GM12878 (cell line): ENCODE results near the gene C16orf82. TPM values are rescaled to one million over a fixed set of nuclear protein-coding genes. Genes with fewer than 3 reads are reported as not detected.

Experiments used
- ATAC-seq: fragments of 200-7000 bp; cut with Tn5 transposase; 3 replicates; pipeline ENCODE4 v1.9.1; 2020; ENCODE audit warnings: mild to moderate bottlenecking, moderate library complexity
- BruUV-seq: library from RNA; stranded (reverse); fragments of 400-500 nt; replicated peaks from 2 replicates; lab custom pipeline; 2021; lab: Mats Ljungman, UMichigan
- CTCF ChIA-PET: fragments of 300-600 bp; sonication (Branson Sonifier 250); formaldehyde crosslinking; extraction: SDS; loops from one replicate; lab custom pipeline; 2021; ENCODE audit warnings: inconsistent platforms; lab: Yijun Ruan, JAX
- POLR2A ChIA-PET: fragments of 350-600 bp; formaldehyde crosslinking; extraction: SDS; loops from one replicate; lab custom pipeline; 2021; ENCODE audit warnings: inconsistent platforms; lab: Charles Lee
- RAD21 ChIA-PET: fragments of 300-600 bp; sonication (Branson Sonifier 250); formaldehyde crosslinking; loops from one replicate; lab custom pipeline; 2023; ENCODE audit warnings: antibody characterized with exemption; ENCODE audit not compliant: unreplicated experiment; lab: Charles Lee
- SMC1A ChIA-PET: fragments of 300-600 bp; sonication (Branson Sonifier 250); formaldehyde crosslinking; loops from one replicate; lab custom pipeline; 2023; ENCODE audit not compliant: unreplicated experiment, uncharacterized antibody; lab: Charles Lee
- DNase-seq: peaks from one replicate; pipeline ENCODE4 v3.0.0-alpha.2; 2011; ENCODE audit warnings: low read depth, low spot score
- FAIRE-seq: peaks from 3 replicates; lab custom pipeline; 2011; peaks lifted over from hg19 to GRCh38; lab: Jason Lieb, UNC
- H2AFZ ChIP-seq: 2 replicates; pipeline ENCODE4 v1.6.0; 2011; ENCODE audit warnings: low read depth, low read length, control low read depth; ENCODE audit not compliant: control insufficient read depth
- H3K27ac ChIP-seq: 2 replicates; pipeline ENCODE4 v1.5.1; 2011; ENCODE audit warnings: control low read depth; ENCODE audit not compliant: control insufficient read depth, insufficient read depth
- H3K27me3 ChIP-seq, 2 experiments: replicated peaks in 1 of 2; 2 replicates each; pipeline versions ENCODE4 v1.6.0 to v1.6.1; 2011; ENCODE audit warnings: low read length in 1 of 2; ENCODE audit not compliant: control insufficient read depth in 2 of 2, insufficient read depth in 2 of 2
- H3K36me3 ChIP-seq, 2 experiments: 2 replicates each; pipeline ENCODE4 v1.5.1; 2011; ENCODE audit warnings: low read length in 1 of 2; ENCODE audit not compliant: control insufficient read depth in 2 of 2, insufficient read depth in 2 of 2
- H3K4me1 ChIP-seq: 2 replicates; pipeline ENCODE4 v1.6.1; 2011; ENCODE audit warnings: mild to moderate bottlenecking, low read length, moderate library complexity, mixed read lengths; ENCODE audit not compliant: control insufficient read depth, insufficient read depth
- H3K4me2 ChIP-seq: 2 replicates; pipeline ENCODE4 v1.6.0; 2011; ENCODE audit warnings: control low read depth; ENCODE audit not compliant: control insufficient read depth, insufficient read depth
- H3K4me3 ChIP-seq: fragments of 200-600 bp; sonication (generic); 2 replicates; pipeline ENCODE4 v1.5.1; 2016
- H3K79me2 ChIP-seq: 2 replicates; pipeline ENCODE4 v1.6.0; 2011; ENCODE audit warnings: low read length; ENCODE audit not compliant: control insufficient read depth, insufficient read depth
- H3K9ac ChIP-seq: 2 replicates; pipeline ENCODE4 v1.8.0; 2011; ENCODE audit warnings: low read length, control low read depth, mixed read lengths; ENCODE audit not compliant: control insufficient read depth, insufficient read depth
- H3K9me3 ChIP-seq: replicated peaks from 3 replicates; pipeline ENCODE4 v1.5.1; 2011; ENCODE audit warnings: mild to moderate bottlenecking, low read length; ENCODE audit not compliant: control insufficient read depth, insufficient read depth
- H4K20me1 ChIP-seq: 2 replicates; pipeline ENCODE4 v1.6.0; 2011; ENCODE audit not compliant: control insufficient read depth, insufficient read depth
- CBX5 ChIP-seq: sonication (generic); IDR thresholded peaks from 2 replicates; pipeline ENCODE4 v1.6.1; 2016; ENCODE audit warnings: low read depth, moderate library complexity, mild to moderate bottlenecking, inconsistent platforms
- CREM ChIP-seq: IDR thresholded peaks from 2 replicates; pipeline ENCODE4 v1.6.1; 2014; ENCODE audit warnings: antibody characterized with exemption, low read depth
- E4F1 ChIP-seq: fragments of 450-650 bp; IDR thresholded peaks from 2 replicates; pipeline ENCODE4 v1.6.1; 2018; ENCODE audit warnings: borderline replicate concordance, mild to moderate bottlenecking; ENCODE audit not compliant: partially characterized antibody
- EED ChIP-seq: sonication (generic); IDR thresholded peaks from 2 replicates; pipeline ENCODE4 v1.6.1; 2016; ENCODE audit warnings: antibody characterized with exemption, low read depth
- HDAC6 ChIP-seq: fragments of 200-600 bp; sonication (generic); IDR thresholded peaks from one replicate; pipeline ENCODE4 v1.8.0; 2017; ENCODE audit warnings: antibody characterized with exemption; ENCODE audit not compliant: unreplicated experiment
- IKZF2 ChIP-seq, 2 experiments: fragments of 450-650 bp; IDR thresholded peaks; 2 replicates each; pipeline ENCODE4 v1.6.1; 2017; ENCODE audit warnings: mild to moderate bottlenecking in 2 of 2, moderate library complexity in 2 of 2
- LARP7 ChIP-seq: fragments of 450-650 bp; IDR thresholded peaks from 2 replicates; pipeline ENCODE4 v1.6.1; 2017; ENCODE audit warnings: mild to moderate bottlenecking
- NFXL1 ChIP-seq: fragments of 450-650 bp; IDR thresholded peaks from 2 replicates; pipeline ENCODE4 v1.6.1; 2017; ENCODE audit warnings: antibody characterized with exemption, mild to moderate bottlenecking, borderline replicate concordance
- NR2C2 ChIP-seq: IDR thresholded peaks from 2 replicates; pipeline ENCODE4 v1.6.1; 2011; ENCODE audit warnings: borderline replicate concordance, low read depth; ENCODE audit not compliant: control insufficient read depth, insufficient read length
- RB1 ChIP-seq: fragments of 450-650 bp; formaldehyde crosslinking; IDR thresholded peaks from 2 replicates; pipeline ENCODE4 v1.6.1; 2017; ENCODE audit warnings: mild to moderate bottlenecking, borderline replicate concordance
- RCOR1 ChIP-seq: conservative IDR thresholded peaks from 2 replicates; pipeline ENCODE4 v1.6.1; 2012; ENCODE audit warnings: low read depth, low read length, improper control_type of control experiment
- SPI1 ChIP-seq: IDR thresholded peaks from 2 replicates; pipeline ENCODE4 v1.6.1; 2011; ENCODE audit warnings: low read depth, mild to moderate bottlenecking, low read length, moderate library complexity, borderline replicate concordance; ENCODE audit not compliant: insufficient read depth
- USF1 ChIP-seq: IDR thresholded peaks from 2 replicates; pipeline ENCODE4 v1.6.1; 2011; ENCODE audit warnings: borderline replicate concordance, low read depth, mild to moderate bottlenecking, moderate library complexity, mixed read lengths, low read length; ENCODE audit not compliant: insufficient read depth; ENCODE audit errors: extremely low read length
- ZBTB33 ChIP-seq: fragments of 450-650 bp; IDR thresholded peaks from 2 replicates; pipeline ENCODE4 v1.6.1; 2017; ENCODE audit warnings: mild to moderate bottlenecking
- whole genome bisulfite sequencing: methylation state at CpG from one replicate; pipeline ENCODE4 v1.1.6; 2016; ENCODE audit warnings: low lambda C conversion rate; ENCODE audit not compliant: insufficient replicate concordance, insufficient coverage; ENCODE audit errors: missing lambda C conversion rate; 5-methylcytosine and 5-hydroxymethylcytosine counted together
- in situ Hi-C: fragments of 300-500 bp; cut with MboI; formaldehyde crosslinking; loops from 9 replicates; pipeline ENCODE4 v1.14.3; 2018; ENCODE audit warnings: mixed read lengths
- intact Hi-C: fragments of 100-400 bp; cut with micrococcal nuclease; formaldehyde crosslinking; loops from one replicate; pipeline ENCODE4 v1.14.2; 2022; ENCODE audit not compliant: unreplicated experiment
- polyA plus RNA-seq, 11 experiments: library from polyadenylated mRNA; depleted of rRNA in 4 of 11; unstranded in 6 of 11; stranded (reverse) in 5 of 11; fragments of >200 nt; fragmentation: Nextera tagmentation in 4 of 11; fragmentation: Illumina TruSeq in 1 of 11; extraction: Ambion mirVana in 4 of 11; extraction: Trizol in 1 of 11; gene quantifications; 1 replicate in 1 of 11; 2 replicates in 10 of 11; pipeline versions ENCODE4 v1.2.1 to v1.2.3, GENCODE V29; 2011 to 2016; ENCODE audit warnings: inconsistent platforms in 2 of 11, missing spikeins in 2 of 11, low read depth in 1 of 11
- total RNA-seq, 4 experiments: library from RNA; depleted of rRNA in 3 of 4; stranded (reverse); fragments of >200 nt in 3 of 4; fragmentation: Illumina TruSeq in 1 of 4; extraction: Trizol in 1 of 4; gene quantifications; 2 replicates each; pipeline versions ENCODE4 v1.2.1 to v1.2.3, GENCODE V29; 2013 to 2021

C16orf82 gene
- total and polyA plus RNA-seq, 10 of the 15 experiments (the other 5 are each of a cell fraction or from before 2014, with no cell fraction given), result not detected

- CTCF ChIA-PET, result no interaction called here
- Histone ChIP-seq H2AFZ (no peak overlapping the region), H3K36me3 (no peaks in the 10 kb centered on the region), H3K4me1 (no peaks in the 10 kb centered on the region), H3K4me3 (no peak overlapping the region), H4K20me1 (no peaks in the 10 kb centered on the region), H3K4me2 (no peak overlapping the region), H3K9ac (no peak overlapping the region), H3K27me3 (no peaks in the 10 kb centered on the region), H3K79me2 (no peaks in the 10 kb centered on the region), H3K27ac (no peak overlapping the region), H3K9me3 (no peaks in the 10 kb centered on the region)
- TF ChIP-seq USF1 (peak; percentile 13), LARP7 (no peak)
- no peak for DNase-seq
- ATAC-seq, result no peak
- SMC1A ChIA-PET, result no interaction called here
- intact Hi-C loops, result no loop called here
- no peak for FAIRE-seq
- in situ Hi-C loops, result no loop called here
- whole genome bisulfite sequencing, result 44% methylated on average over 6 of the region's 6 CpGs
- BruUV-seq, result no TSS peak
- POLR2A ChIA-PET, result no interaction called here
- RAD21 ChIA-PET, result no interaction called here
These were observed 41.1 kb upstream of the C16orf82 start for GRCh38 chr16:27025581-27025980.

- Histone ChIP-seq H4K20me1 (no peaks in the 10 kb centered on the region), H3K27me3 (no peaks in the 10 kb centered on the region), H3K9me3 (no peaks in the 10 kb centered on the region), H3K4me2 (no peak overlapping the region), H3K4me3 (no peak overlapping the region), H3K9ac (no peak overlapping the region), H2AFZ (no peak overlapping the region), H3K79me2 (no peaks in the 10 kb centered on the region), H3K36me3 (no peaks in the 10 kb centered on the region), H3K4me1 (no peaks in the 10 kb centered on the region), H3K27ac (no peak overlapping the region)
- POLR2A ChIA-PET, result no interaction called here
- intact Hi-C loops (no loop called here), in situ Hi-C loops (no loop called here)
- DNase-seq (no peak), FAIRE-seq (no peak), ATAC-seq (no peak)
- RAD21 ChIA-PET, result no interaction called here
- no TSS peak for BruUV-seq
- TF ChIP-seq CREM (no peak), NFXL1 (no peak), ZBTB33 (no peak), E4F1 (no peak), HDAC6 (no peak), IKZF2 (IDR thresholded peaks at IDR 0.05) (no peak), RCOR1 (no peak), RB1 (no peak), EED (no peak), SPI1 (no peak), NR2C2 (no peak), CBX5 (no peak)
- WGBS, result 22% methylated on average over 7 of the region's 7 CpGs
- CTCF ChIA-PET, result no interaction called here
- SMC1A ChIA-PET, result no interaction called here
These were observed 38.8 kb upstream of the C16orf82 start for GRCh38 chr16:27027971-27028370.
